Peyer's patch (tissue), 4 donors: Measurements from ENCODE around the gene TEC.

Source experiments
- POLR2A ChIP-seq, 2 donors: fragments of 450-650 bp; IDR thresholded peaks; one replicate each; pipeline ENCODE4 v1.5.1; 2017; ENCODE audit warnings: antibody characterized with exemption in 2 of 2, mild to moderate bottlenecking in 2 of 2, moderate library complexity in 2 of 2
- TF ChIP-seq, protein P1 (sequence below), 6 experiments: fragments of 450-650 bp in 4 of 6; fragments of 200-600 bp in 2 of 6; sonication (generic) in 1 of 6; IDR thresholded peaks; one replicate each; pipeline ENCODE4 v1.5.1; 2017 to 2019; ENCODE audit warnings: antibody characterized with exemption in 6 of 6, mild to moderate bottlenecking in 3 of 6, moderate library complexity in 1 of 6

DNA sequence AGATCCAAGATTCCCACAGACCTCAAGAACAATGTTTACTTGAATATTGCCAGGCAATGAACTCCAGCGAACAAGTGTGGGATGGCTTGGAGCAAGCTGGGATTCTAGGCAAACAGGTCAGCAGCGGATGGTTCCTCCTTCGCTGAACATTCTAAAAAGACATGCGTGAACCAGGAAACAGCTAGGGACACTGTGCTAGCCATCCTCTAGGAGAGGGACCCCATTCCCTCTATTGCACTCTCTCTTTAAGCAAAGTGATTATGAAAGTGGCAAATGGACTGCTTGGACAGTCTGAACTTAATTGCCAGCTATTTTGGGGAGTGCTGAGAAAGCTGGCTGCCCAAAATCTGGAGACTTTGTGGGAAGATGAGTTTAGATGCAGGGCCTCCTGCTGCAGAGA is 29.9 kb upstream of the TEC start:
- TF ChIP-seq, protein P1, sequence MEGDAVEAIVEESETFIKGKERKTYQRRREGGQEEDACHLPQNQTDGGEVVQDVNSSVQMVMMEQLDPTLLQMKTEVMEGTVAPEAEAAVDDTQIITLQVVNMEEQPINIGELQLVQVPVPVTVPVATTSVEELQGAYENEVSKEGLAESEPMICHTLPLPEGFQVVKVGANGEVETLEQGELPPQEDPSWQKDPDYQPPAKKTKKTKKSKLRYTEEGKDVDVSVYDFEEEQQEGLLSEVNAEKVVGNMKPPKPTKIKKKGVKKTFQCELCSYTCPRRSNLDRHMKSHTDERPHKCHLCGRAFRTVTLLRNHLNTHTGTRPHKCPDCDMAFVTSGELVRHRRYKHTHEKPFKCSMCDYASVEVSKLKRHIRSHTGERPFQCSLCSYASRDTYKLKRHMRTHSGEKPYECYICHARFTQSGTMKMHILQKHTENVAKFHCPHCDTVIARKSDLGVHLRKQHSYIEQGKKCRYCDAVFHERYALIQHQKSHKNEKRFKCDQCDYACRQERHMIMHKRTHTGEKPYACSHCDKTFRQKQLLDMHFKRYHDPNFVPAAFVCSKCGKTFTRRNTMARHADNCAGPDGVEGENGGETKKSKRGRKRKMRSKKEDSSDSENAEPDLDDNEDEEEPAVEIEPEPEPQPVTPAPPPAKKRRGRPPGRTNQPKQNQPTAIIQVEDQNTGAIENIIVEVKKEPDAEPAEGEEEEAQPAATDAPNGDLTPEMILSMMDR (IDR thresholded peaks at IDR 0.05), result no peak
- no peak for TF ChIP-seq POLR2A (IDR thresholded peaks at IDR 0.05)
